C4-2B (cell line): ENCODE measurements around the gene TNFAIP2.

Experiments
- CTCF ChIP-seq: fragments of 450-650 bp; conservative IDR thresholded peaks from 2 replicates; pipeline ENCODE4 v1.5.1; 2017; ENCODE audit warnings: mild to moderate bottlenecking
- ZFX ChIP-seq: fragments of 450-650 bp; IDR thresholded peaks from 2 replicates; pipeline ENCODE4 v1.6.1; 2017

GRCh38 chr14:103136388-103137271, 13.4 kb downstream of the TNFAIP2 start:
- TF ChIP-seq CTCF (no peak), ZFX (no peak)
